GM03348 (cell line): Measurements from ENCODE around the gene CDK8.
A peak's percentile ranks its signal among the peaks of the same experiment; 100 is the strongest.
"Not testable (repeated sequence)": the region's sequence is repeated elsewhere in the genome, so short reads cannot be mapped to it uniquely, and the experiment has no call there.

Experiments used
- DNase-seq: peaks from one replicate; pipeline ENCODE4 v3.0.0; 2012; ENCODE audit warnings: low spot score

The CDK8 gene

DNA sequence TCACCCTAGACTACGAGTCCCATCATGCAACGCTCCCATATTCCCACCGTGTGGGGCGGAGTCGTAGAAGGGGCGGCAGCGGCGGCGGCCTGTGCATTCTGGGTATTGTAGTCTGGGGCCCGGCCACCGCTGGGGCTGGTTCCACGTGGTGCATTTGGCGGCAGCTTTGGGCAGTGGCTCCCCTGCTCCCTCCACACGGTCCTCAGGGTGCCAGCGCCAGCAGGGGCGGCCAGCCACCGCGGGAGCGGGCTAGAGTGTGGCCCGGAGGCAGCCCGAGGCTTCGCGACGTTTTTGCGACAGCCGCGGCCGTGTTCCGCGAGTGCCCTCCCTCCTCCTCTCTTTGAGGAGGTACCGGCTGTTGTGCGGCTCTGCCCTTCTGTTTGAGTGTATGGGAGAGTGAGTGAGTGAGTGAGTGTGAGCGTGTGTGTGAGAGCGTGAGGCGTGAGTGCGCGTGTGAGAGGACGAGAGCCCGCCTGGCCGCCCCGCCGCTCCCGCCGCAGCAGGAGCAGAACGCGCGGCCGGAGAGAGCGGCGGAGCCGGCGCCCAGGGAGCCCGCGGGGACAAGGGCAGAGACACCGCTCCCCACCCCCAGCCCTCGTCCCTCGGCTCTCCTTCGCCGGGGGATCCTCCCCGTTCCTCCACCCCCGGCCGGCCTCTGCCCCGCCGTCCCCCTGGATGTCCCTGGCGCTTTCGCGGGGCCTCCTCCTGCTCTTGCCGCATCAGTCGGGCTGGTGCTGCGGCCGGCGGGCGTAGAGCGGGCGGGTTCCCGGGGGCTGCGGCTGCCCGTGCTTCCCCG lies at the start of gene CDK8:
Gene CDK8, plus strand, starts transcription at position 343 of the 796 bp plus-strand sequence. CDS start 513 bp downstream, outside the sequence.
- peak; percentile 93 for DNase-seq

DNA sequence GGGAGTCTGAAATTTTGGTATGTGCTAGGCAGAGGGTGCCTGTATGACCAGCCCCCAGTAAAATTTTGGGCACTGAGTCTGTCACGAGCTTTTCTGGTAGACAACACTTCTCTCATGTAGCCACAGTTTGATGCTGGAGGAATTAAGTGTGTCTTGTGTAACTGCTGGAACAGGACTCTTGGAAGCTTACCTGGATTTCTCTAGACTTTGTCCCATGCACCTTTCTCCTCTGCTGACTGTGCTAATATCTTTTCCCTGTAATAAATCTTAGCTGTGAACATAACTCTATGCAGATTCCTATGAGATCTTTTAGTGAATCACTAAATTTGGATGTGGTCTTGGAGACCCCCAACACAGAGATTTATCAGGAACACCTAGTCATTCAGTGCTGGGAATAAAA lies 45.6 kb upstream of the CDK8 start:
- DNase-seq = no peak

GRCh38 chr13:26213345-26213744 lies 40.6 kb upstream of the CDK8 start:
- DNase-seq = no peak

GRCh38 chr13:26213982-26214381 lies 39.9 kb upstream of the CDK8 start:
- no peak for DNase-seq

- no peak for DNase-seq
Measured at GRCh38 chr13:26216042-26216441, 37.9 kb upstream of the CDK8 start.

DNA sequence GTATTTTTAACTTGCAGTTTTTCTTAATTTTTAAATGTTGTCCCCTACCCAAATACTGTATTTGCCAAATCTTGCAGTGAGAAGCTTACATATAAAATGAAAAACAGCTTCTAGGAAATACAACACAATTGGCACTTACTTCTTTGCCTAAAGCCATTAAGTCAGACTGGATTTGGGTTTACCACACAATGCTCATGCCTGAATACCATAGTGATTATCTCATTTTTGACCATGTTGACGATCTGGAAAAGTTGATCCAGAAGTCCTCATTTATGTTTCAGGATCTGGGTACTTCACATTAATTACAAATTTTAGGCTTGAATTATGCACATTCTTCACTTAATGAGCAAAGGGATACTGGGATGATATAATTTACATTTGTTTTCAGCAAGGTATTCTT lies 34.2 kb upstream of the CDK8 start:
- no peak for DNase-seq

- peak; percentile 20 for DNase-seq
Measured at GRCh38 chr13:26220575-26220974, 33.4 kb upstream of the CDK8 start.

- no peak for DNase-seq
Measured at GRCh38 chr13:26221399-26221720, 32.6 kb upstream of the CDK8 start.

DNA sequence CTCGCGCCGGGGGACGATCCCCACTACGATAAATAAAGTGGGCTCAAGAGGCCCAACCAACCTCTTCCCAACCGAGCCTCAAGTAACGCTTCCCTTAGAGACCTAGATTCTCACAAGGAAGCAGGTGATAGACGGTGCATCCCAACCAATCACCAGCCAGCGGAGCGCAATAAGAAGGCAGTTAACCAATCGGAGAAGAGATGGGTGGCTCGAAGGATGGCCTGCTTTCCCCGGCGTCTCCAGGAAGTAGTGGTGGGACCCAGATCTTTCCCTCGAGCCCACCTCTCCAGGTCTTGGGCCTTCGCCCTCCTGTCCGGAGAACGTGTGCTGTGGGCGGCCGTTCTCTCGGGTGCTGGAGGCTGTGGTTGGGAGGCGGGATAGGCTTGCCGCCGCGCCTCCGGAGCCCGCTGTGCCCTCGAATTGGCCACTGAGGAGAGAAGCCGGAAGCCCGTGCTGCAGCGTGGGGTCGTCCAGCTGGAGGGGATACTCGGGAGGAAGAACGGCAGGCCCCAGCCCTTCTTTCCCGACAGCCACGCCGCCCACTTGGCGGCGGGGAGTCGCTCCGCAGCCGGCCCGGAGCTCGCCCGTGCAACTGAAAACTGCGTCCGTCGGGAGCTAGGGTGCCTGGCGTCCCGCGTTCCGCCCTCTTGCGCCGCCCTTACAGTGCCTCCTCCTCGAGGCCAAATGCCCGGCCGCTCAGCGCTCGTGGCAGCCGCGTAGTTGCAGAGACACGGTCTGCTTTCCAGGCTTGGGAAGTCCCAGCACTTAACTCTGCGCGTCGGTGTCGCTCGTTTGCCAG lies 32.0 kb upstream of the CDK8 start, which contains the start of gene RNF6:
Gene RNF6, minus strand, starts transcription at position 594 of the 799 bp plus-strand sequence. CDS start 2,665 bp downstream, outside the sequence.
- DNase-seq = peak; percentile 99

DNA sequence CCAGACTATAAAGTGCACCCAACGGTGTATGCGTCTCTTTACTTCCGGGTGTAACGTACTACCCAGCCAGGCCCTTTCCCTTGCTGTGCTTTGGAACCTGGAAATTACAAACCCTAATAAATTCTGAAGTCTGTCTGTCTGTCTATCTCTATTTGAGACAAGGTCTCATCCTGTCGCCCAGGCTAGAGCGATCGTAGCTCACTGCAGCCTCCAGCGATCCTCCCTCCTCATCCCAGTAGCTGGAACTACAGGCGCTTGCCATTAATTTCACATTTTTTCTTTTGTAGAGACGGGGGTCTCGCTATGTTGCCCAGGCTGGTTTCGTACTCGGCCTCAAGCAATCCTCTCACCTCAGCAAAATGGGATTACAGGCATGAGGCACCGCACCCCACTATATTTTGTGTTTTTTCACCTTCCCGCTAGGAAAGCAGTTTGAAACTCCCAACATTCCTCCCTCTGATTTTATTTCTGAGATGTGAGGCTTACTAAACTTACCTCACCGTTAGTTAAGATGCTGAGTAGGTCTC lies 31.3 kb upstream of the CDK8 start:
- no peak for DNase-seq

DNA sequence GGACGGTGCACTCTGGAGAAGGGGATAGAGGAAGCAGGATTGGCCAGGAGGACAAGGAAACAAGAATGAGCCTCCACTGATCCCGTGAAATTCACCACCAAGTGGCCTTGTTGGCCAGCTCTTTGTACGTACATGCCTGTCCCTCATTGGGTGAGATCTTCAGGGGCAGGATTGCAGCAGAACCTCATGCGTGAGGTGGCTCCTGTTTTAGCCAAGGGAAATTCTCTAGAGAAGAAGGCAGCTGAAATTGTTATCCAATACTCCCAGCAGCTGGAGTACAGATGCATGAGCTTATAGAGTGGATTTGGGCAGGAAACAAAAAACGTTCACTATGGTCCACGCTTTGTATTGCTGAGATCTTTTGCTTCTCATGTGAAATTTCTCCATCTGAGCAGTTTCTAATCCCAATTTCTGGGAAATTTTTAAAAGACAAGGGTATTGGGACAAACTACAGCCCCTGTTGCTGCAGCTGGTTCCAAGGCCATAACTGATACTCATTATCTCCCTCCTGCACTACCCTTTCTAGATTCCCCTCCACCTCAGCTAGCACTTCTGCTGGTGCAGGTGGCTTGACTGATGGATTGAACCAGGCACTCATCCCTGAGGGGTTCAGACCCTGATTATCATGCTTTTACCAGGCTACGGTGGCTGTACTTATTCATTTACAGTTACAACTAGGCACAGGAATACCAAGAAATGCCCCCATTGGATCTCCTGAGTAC lies 27.9 kb upstream of the CDK8 start:
- no peak for DNase-seq

DNA sequence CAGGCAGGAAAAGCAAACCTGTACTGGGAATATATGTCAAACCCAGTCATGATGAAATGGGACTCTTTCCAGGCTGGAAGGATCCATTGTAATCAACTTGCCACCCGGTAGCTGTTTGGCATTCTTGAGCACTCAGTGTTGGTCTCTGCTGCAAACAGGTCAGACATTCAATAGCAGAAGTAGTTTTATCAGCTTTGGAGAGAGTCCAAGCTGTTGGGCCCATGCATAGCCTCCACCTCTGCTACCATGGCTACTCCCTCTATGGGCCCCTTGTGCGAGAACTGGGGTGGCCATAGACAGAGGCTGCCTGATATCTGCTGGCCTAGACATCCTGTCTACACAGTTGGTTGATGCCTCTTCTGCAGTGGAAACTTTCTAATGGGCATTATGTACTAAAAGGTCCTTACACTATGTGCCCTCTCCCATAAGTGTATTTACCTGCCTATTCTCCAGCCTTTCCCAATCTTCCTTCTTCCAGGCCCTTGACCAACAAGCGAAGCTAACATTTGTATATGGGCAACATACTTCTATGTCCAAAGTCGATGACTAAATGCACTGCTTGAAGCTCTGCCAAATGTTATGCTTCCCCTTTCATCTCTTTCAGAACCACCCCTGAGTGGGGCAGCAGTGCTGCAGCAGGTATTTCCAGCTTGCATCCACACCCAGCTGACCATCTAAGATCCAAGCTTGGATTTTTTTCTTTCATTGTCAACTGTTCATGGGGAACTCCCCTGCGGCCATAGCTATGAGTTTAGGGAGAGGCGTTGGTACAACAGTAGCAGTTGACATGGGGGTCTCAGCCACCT lies 26.6 kb upstream of the CDK8 start:
- no peak for DNase-seq

- DNase-seq = no peak
Measured at GRCh38 chr13:26228096-26228495, 25.8 kb upstream of the CDK8 start.

DNA sequence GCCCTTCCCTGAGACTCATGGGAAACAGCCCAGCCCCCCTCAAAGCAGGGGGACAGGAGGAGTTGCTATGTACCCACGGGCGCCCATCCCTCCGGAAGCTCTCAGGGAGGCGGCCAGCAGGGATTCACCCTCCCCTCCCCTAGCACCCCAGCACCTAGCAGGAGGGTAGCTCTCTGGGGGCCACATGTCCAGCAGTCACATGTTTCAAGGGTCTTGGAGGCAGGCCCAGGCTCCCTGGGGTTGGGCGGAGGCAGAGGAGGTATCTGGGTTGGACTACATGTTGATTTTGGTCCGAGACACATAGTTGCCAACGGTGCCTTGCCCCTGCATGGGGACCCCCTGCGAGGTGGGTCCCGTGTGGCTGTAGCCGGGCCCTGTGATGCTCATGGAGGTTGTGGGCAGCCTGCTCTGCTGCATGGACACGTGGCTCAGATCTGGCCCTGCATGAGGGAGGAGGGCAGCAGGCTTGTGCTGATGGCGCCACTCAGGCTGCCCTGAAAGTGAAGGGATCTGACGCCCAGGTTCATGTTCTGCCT lies 24.8 kb upstream of the CDK8 start:
- no peak for DNase-seq

GRCh38 chr13:26230703-26231102 lies 23.2 kb upstream of the CDK8 start:
- DNase-seq = no peak

DNA sequence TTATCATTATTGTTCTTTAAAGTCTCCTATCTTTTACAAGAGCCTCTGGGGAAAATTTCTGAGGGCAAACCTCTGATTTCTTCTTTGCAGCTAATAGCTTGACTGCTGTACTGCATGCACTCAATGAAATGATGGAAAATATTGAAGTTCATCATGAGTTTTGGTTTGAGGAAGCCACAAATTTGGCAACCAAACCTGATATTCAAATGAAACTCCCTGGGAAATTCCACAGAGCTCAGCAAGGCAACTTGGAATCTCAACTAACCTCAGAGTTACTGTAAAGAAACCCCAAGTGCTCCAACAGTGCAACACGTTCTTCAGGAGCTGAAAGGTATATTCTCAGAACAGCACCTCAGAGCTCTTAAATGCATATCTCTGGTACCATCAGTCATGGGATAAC lies 17.6 kb upstream of the CDK8 start:
- DNase-seq = no peak

DNA sequence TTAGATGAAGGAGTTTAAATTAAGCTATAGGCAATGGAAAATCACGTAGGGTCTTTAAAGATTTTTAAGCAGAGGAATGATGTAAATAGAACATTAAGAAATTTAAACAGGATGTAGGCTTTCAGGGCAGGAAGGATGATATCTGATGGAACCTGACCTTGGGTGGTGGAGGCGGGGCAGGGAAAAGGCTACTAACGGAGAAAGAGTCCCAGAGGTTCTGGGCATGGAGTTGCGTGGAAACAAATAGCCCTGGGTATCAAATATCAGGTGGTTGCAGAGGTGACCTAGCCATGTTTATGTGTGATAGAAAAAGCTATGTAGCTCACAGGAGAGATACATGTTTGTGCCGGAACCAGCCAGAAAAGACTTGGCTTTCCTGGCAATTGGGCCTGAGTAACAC lies 7.8 kb upstream of the CDK8 start:
- no peak for DNase-seq

GRCh38 chr13:26247011-26247410 lies 6.9 kb upstream of the CDK8 start:
- no peak for DNase-seq

- DNase-seq = no peak
Measured at GRCh38 chr13:26247608-26248007, 6.3 kb upstream of the CDK8 start.

GRCh38 chr13:26249551-26249950 lies 4.4 kb upstream of the CDK8 start:
- DNase-seq = no peak

- not testable (repeated sequence) for DNase-seq
Measured at GRCh38 chr13:26252006-26252405, 1.9 kb upstream of the CDK8 start.
